Rectal smooth muscle tissue (tissue), 1 donor: Measurements from ENCODE around the gene DAO.
"Not testable (repeated sequence)": the region's sequence is repeated elsewhere in the genome, so short reads cannot be mapped to it uniquely, and the experiment has no call there.

ENCODE experiments used
- H3K27ac ChIP-seq: one replicate; pipeline ENCODE4 v1.7.0; 2013; ENCODE audit warnings: low read depth, low read length, inconsistent platforms
- H3K27me3 ChIP-seq: one replicate; pipeline ENCODE4 v1.7.0; 2013; ENCODE audit warnings: low read length; ENCODE audit not compliant: control insufficient read depth, insufficient read depth
- H3K36me3 ChIP-seq: one replicate; pipeline ENCODE4 v1.7.0; 2013; ENCODE audit warnings: low read length; ENCODE audit not compliant: control insufficient read depth, insufficient read depth
- H3K4me1 ChIP-seq: one replicate; pipeline ENCODE4 v1.7.0; 2013; ENCODE audit warnings: low read length; ENCODE audit not compliant: control insufficient read depth, insufficient read depth
- H3K4me3 ChIP-seq: one replicate; pipeline ENCODE4 v1.7.0; 2013; ENCODE audit warnings: low read length
- H3K9ac ChIP-seq: one replicate; pipeline ENCODE4 v1.7.0; 2013; ENCODE audit warnings: low read length

Gene DAO

DNA sequence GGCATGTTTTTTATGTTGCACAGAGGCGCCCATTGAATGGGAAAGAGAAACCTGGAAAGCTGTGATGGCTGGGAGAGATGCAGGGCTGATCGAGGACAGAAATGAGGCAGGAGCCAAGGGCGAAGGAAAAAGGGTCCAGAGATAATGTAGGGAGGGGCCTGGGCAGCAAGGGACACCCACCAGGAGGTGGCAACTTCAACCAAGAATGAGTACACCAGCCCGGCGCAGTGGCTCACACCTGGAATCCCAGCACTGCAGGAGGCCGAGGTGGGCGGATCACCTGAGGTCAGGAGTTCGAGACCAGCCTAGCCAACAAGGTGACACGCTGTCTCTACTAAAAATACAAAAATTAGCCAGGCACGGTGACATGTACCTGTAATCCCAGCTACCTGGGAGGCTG is 26.5 kb upstream of the DAO start:
- Histone ChIP-seq H3K4me3 (no peak overlapping the region), H3K27me3 (no peaks in the 10 kb centered on the region), H3K36me3 (peaks cover 7% of the 10 kb centered on the region), H3K27ac (peak overlapping the region; percentile 67), H3K9ac (no peak overlapping the region), H3K4me1 (peaks cover 19% of the 10 kb centered on the region)

DNA sequence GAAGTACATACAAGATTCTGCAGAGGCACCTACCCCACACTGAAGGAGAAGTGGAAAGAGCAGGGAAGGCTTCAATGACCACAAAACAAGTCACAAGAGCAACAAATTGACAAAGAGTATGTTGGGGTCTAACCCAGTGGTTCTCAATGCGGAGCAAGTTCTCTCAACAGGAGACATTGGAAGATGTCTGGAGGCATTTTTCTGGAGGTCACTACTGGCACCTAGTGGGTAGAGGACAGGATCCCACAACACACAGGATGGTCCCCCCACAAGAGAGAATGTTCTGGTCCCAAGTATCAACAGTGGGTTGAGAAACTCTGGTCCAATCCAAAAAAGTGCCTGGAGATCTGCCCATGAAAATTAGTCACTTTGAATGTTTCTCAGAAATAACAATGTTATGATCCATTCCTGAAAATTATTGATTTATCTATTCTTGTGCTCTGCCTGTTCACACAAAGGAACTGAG is 25.9 kb upstream of the DAO start:
- Histone ChIP-seq H3K36me3 (peaks cover under 1% of the 10 kb centered on the region), H3K27ac (peak overlapping the region; percentile 67), H3K4me3 (no peak overlapping the region), H3K4me1 (peaks cover 19% of the 10 kb centered on the region), H3K27me3 (no peaks in the 10 kb centered on the region), H3K9ac (no peak overlapping the region)

DNA sequence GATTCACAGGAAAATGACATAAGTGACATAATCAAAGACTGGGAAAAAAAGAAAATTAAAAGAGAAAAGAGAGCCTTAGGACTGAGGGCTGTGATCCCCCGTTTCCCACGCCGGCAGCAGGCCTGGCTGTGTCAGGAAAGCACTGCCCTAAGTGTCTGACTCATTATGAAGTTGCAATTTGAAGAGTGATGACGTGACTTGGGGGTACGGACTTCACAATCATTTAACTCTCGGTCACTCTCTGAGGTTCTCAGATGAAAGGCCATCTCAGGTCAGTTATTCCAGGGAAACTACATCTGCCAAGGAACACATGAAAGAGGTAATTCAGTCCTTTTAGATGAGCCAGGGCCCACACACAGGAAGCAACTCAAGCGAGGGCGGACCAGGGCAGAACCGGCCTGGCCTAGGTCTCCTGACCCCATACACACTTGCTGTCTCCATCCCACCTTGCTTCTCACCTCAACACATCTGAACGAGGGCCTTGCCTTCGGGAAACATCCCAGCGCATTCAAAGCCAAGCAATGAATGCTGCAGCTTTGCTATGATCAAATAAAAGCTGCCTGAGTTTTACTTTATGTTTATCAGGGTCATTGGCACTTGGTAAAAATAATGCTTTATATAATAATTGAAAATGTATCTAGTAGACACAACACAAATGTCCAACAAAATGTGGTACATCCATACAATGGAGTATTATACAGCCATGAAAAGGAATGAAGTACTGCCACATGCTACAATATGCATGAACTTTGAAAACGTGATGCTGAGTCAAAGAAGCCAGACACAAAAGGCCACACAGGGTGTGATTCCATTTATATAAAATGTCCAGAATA is 25.2 kb upstream of the DAO start:
- Histone ChIP-seq H3K4me1 (peaks cover 19% of the 10 kb centered on the region), H3K36me3 (no peaks in the 10 kb centered on the region), H3K27me3 (no peaks in the 10 kb centered on the region), H3K27ac (peak overlapping the region; percentile 67), H3K4me3 (no peak overlapping the region), H3K9ac (no peak overlapping the region)

DNA sequence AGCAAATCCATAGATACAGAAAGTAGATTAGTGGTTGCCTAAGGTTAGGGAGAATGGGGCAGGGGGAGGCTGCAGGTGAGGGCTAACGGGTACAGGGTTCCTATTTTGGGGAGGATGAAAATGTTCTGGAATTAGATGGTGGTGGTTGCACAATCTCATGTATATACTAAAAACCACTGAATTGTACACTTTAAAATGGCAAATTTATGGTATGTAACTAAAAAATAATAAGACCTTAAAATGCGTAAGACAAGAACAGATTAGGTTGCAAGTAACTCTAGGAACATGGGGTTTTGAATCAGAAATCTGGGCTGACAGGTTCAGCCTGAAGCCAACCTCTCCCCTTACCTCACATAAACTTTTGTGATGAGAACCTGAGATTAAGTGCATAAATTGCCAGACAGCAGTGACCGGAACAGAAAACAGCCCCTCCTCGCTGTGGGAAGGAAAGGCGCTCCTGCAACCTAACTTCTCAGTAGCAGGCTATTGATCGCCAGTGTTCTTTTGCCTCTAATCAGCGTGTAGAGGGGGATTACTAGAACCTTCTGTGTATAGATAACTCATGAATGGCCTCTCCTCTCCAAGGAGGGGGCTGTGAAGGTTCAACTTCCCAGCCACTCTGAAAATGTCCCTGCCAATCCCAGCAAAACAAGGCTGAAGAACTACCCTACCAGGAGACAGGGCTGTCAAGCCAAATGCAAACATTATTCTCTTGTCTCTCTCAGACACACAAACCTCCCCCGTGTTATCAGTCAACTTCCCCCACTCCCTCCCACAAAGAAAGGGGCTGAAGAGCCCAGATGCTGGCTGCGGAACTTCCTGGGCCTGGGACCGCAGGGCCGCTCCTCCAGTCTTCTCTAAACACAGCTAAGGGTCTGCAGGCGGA is 24.4 kb upstream of the DAO start:
- Histone ChIP-seq H3K9ac (no peak overlapping the region), H3K27ac (peak overlapping the region; percentile 78), H3K27me3 (no peaks in the 10 kb centered on the region), H3K4me1 (peaks cover 19% of the 10 kb centered on the region), H3K4me3 (peak overlapping the region; percentile 87), H3K36me3 (no peaks in the 10 kb centered on the region)

DNA sequence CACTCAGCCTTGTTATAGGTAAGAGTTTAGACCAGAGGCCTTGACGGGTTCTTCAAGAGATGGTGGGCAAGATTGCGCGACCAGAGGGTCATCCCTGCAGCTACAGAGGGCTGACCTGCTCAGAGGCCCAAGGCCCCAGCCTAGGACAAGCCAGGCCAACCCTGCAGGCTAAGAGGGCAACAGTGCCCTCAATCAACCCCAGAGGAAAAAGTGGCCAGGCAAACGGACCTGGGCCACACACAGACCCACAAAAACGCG is 23.8 kb upstream of the DAO start:
- Histone ChIP-seq H3K36me3 (no peaks in the 10 kb centered on the region), H3K4me1 (peaks cover 16% of the 10 kb centered on the region), H3K9ac (peak overlapping the region; percentile 66), H3K27ac (peak overlapping the region; percentile 78), H3K4me3 (peak overlapping the region; percentile 87), H3K27me3 (no peaks in the 10 kb centered on the region)

DNA sequence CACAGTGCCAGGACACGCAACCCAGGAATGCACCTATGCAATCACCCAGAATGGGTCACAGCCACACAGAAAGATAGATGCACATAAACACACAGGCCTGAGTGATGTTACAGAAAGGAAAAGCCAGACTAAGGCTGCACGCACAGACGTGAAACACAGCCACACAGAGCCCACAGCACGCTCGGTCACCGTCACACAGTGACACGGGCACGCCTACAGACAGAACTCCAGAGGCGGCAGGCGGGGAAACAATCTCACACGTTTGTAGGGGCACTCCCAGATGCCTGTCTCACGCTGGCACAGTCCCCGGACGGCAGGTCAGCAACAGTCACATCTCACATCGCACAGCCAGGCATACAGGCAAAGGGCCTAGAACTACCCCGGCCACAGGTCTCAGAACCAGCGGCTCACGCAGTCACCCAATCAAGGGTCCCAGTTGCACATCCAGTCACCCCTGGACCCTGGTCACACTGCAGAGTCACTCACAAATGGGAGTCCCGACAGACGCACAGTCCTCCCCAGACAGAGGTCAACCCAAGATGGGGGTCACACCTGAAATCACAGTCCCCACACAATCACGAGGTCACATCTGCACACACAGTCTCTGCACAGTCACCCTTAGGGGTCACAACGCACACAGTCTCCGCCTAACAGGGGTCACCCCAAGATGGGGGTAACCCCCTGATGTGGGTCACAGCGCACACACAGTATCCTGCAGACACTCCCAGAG is 23.3 kb upstream of the DAO start:
- Histone ChIP-seq H3K4me3 (peak overlapping the region; percentile 87), H3K9ac (peak overlapping the region; percentile 66), H3K4me1 (peaks cover 15% of the 10 kb centered on the region), H3K27ac (peak overlapping the region; percentile 78), H3K36me3 (no peaks in the 10 kb centered on the region), H3K27me3 (no peaks in the 10 kb centered on the region)

DNA sequence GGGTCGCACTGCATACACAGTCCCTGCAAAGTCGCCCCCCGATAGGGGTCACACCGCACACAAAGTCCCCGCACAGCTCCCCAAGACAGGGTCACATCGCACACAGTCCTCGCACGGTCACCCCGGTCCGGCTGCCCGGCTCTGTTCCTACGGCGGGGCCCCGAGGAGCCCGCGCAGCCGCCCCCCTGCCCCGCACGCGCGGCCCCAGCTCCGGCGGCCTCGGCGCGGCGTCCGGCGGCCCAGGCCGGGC is 22.8 kb upstream of the DAO start:
- Histone ChIP-seq H3K27ac (peak overlapping the region; percentile 78), H3K36me3 (no peaks in the 10 kb centered on the region), H3K4me3 (peak overlapping the region; percentile 87), H3K9ac (peak overlapping the region; percentile 66), H3K4me1 (peaks cover 15% of the 10 kb centered on the region), H3K27me3 (no peaks in the 10 kb centered on the region)

DNA sequence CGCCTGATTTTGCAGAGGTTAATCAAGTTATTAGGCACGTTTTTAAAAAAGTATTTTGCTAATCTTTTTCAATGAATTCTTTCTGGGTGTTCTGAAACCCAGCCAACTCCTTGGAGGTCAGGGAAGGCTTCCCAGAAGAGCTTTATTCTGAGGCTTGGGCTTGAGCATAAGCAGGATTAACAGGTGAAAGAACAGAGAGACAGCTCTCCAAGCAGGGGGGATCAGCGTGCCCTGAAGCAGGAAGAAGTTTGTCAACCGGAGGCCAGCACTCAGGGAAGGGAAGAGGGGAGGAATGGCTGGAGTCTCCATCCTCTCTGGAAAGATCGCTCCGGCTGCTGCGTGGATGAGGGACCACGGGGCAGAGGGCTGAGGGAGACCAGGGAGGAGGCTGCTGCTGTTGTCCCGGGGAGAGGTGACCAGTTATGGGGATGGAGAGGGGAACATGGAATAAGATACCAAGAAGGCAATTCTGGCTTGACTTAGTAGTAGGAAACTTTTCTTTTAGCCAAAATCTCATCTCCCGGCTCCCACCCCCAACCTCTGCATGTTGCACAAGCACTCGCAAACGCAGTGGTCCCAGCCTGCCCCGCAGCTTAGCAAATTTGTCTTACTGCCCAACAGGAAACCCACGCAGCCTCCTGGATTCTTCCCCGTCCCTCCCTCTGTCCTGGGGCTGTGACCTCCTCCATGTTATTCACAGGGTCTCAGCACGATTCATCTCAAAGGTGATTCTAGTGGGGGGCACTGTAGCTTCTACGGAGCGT is 21.4 kb upstream of the DAO start:
- Histone ChIP-seq H3K36me3 (no peaks in the 10 kb centered on the region), H3K27me3 (no peaks in the 10 kb centered on the region), H3K4me1 (peaks cover 15% of the 10 kb centered on the region), H3K27ac (no peak overlapping the region), H3K9ac (no peak overlapping the region), H3K4me3 (peak overlapping the region; percentile 9)

DNA sequence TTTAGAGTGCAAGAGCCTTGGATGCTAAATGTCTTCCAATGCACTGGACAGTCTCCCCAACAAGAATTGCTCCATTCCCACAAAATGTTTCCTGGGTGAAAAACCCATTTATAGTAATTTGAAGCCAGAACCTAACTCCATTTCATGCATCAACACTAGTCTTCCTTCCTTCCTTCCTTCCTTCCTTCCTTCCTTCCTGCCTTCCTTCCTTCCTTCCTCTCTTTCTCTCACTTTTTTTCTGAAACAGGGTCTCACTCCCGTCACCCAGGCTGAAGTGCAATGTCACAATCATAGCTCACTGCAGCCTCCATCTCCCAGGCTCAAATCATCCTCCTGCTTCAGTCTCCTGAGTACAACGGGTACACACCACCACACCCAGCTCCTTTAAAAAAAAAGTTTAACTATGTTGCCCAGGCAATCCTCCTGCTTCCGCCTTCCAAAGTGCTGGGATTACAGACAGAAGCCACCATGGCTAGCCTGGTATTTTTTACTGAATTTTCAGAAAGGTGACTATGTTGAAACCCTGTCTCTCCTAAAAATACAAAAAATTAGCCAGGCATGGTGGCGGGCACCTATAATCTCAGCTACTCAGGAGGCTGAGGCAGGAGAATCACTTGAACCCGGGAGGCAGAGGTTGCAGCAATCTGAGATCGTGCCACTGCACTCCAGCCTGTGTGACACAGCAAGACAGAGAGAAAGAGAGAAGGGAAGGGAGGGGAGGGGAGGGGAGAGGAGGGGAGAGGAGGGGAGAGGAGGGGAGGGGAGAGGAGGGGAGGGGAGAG is 20.6 kb upstream of the DAO start:
- peaks cover 10% of the 10 kb centered on the region for H3K4me1 ChIP-seq
- H3K9ac ChIP-seq = not testable (repeated sequence)

DNA sequence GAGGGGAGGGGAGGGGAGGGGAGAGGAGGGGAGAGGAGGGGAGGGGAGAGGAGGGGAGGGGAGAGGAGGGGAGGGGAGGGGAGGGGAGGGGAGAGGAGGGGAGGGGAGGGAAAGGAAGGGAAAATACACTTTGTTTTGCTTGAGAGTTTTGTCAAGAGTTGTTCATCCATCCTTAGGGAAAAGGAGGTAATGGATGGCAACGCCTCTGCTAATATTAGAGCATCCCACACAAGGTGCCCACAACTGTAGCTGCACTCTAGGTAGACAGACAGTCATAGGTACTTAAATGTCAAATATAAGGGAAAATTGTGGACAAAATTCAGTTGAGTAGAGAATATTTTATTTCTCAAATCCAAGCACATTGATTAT is 20.0 kb upstream of the DAO start:
- Histone ChIP-seq H3K27ac (no peak overlapping the region), H3K9ac (no peak overlapping the region)

More for the DNA sequence above, 20.6 kb upstream of the DAO start:
- peak overlapping the region; percentile 1 for H3K4me3 ChIP-seq
- not testable (repeated sequence) for H3K36me3 ChIP-seq, H3K27me3 ChIP-seq, H3K27ac ChIP-seq

DNA sequence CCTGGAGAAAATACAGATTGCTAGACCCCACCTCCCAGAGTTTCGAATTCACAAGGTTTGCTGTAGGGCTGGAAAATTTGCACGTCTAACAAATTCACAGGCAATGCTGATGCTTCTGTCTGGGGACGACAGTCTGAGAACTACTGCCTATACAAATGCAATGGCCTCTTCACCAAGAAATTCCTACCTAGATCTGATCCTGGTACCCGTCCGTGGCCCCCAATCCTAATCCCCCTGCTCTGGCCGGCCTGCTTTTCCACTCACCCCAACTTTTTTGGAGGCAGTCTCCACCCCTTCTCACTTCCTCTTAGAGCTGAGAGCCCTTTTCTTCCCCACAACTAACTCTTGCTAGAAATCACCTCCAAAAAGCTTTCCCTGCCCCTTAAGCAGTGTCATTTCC is 19.4 kb upstream of the DAO start:
- Histone ChIP-seq H3K4me3 (no peak overlapping the region), H3K27ac (no peak overlapping the region), H3K27me3 (no peaks in the 10 kb centered on the region), H3K36me3 (no peaks in the 10 kb centered on the region), H3K9ac (no peak overlapping the region), H3K4me1 (peaks cover 8% of the 10 kb centered on the region)

More for the DNA sequence above, 20.0 kb upstream of the DAO start:
- peaks cover 8% of the 10 kb centered on the region for H3K4me1 ChIP-seq
- no peaks in the 10 kb centered on the region for H3K36me3 ChIP-seq
- H3K4me3 ChIP-seq = no peak overlapping the region
- H3K27me3 ChIP-seq = no peaks in the 10 kb centered on the region
